Peyer's patch (tissue), 4 donors: ENCODE results near the gene HS2ST1. TPM values are rescaled to one million over a fixed set of nuclear protein-coding genes. Genes with fewer than 3 reads are reported as not detected.

ENCODE experiments used
- DNase-seq, 3 donors: peaks; one replicate each; pipeline ENCODE4 v3.0.0-alpha.2; 2017 to 2019
- H3K27ac ChIP-seq, 4 donors: fragments of 200-600 bp; sonication (generic); one replicate each; pipeline ENCODE4 v1.5.1; 2016 to 2019
- H3K27me3 ChIP-seq, 2 donors: fragments of 200-600 bp; sonication (generic); one replicate each; pipeline ENCODE4 v1.5.1; 2019
- H3K36me3 ChIP-seq, 3 donors: fragments of 200-600 bp; sonication (generic); one replicate each; pipeline ENCODE4 v1.5.1; 2016 to 2019
- H3K4me1 ChIP-seq, 4 donors: fragments of 200-600 bp; sonication (generic); one replicate each; pipeline ENCODE4 v1.5.1; 2016 to 2019
- H3K4me3 ChIP-seq, 4 donors: fragments of 200-600 bp; sonication (generic); 1 replicate in 3 of 4; 2 replicates in 1 of 4; pipeline ENCODE4 v1.5.1; 2016 to 2019; ENCODE audit warnings: mild to moderate bottlenecking in 1 of 4
- H3K9me3 ChIP-seq, 4 donors: fragments of 200-600 bp; sonication (generic); one replicate each; pipeline ENCODE4 v1.5.1; 2016 to 2019; ENCODE audit warnings: mild to moderate bottlenecking in 1 of 4
- CTCF ChIP-seq, 6 experiments: fragments of 450-650 bp in 4 of 6; fragments of 200-600 bp in 2 of 6; sonication (generic) in 1 of 6; IDR thresholded peaks; one replicate each; pipeline ENCODE4 v1.5.1; 2017 to 2019; ENCODE audit warnings: antibody characterized with exemption in 6 of 6, mild to moderate bottlenecking in 3 of 6, moderate library complexity in 1 of 6
- POLR2A ChIP-seq, 2 donors: fragments of 450-650 bp; IDR thresholded peaks; one replicate each; pipeline ENCODE4 v1.5.1; 2017; ENCODE audit warnings: antibody characterized with exemption in 2 of 2, mild to moderate bottlenecking in 2 of 2, moderate library complexity in 2 of 2
- total RNA-seq, 4 donors: library from RNA; depleted of rRNA; stranded (reverse); fragments of >200 nt; gene quantifications; one replicate each; pipeline ENCODE4 v1.1.0, GENCODE V29; 2016

HS2ST1 gene
- total RNA-seq, 4 donors from 2014 or later = 9.1 to 14.9 (median 10.3) TPM

- Histone ChIP-seq H3K9me3 (no peaks in the 10 kb centered on the region), H3K27ac (no peak overlapping the region), H3K4me1 (no peaks in the 10 kb centered on the region), H3K27me3 (no peaks in the 10 kb centered on the region), H3K4me3 (no peak overlapping the region), H3K36me3 (no peaks in the 10 kb centered on the region)
- TF ChIP-seq CTCF (IDR thresholded peaks at IDR 0.05) (no peak), POLR2A (IDR thresholded peaks at IDR 0.05) (no peak)
- DNase-seq = no peak
Measured at GRCh38 chr1:87094238-87094637, 179.8 kb downstream of the HS2ST1 start.

GRCh38 chr1:87100271-87100670, 185.8 kb downstream of the HS2ST1 start:
- Histone ChIP-seq H3K4me3 (no peak overlapping the region), H3K27ac (no peak overlapping the region), H3K27me3 (no peaks in the 10 kb centered on the region), H3K4me1 (no peaks in the 10 kb centered on the region), H3K36me3 (no peaks in the 10 kb centered on the region), H3K9me3 (peaks cover 0 to 6% (median 3%) of the 10 kb centered on the region in 4 donors)
- TF ChIP-seq POLR2A (IDR thresholded peaks at IDR 0.05) (no peak), CTCF (IDR thresholded peaks at IDR 0.05) (no peak)
- no peak for DNase-seq

- Histone ChIP-seq H3K27ac (no peak overlapping the region), H3K36me3 (no peaks in the 10 kb centered on the region), H3K27me3 (no peaks in the 10 kb centered on the region), H3K9me3 (peaks cover 0 to 6% (median 3%) of the 10 kb centered on the region in 4 donors), H3K4me3 (no peak overlapping the region), H3K4me1 (no peaks in the 10 kb centered on the region)
- DNase-seq = no peak
- TF ChIP-seq POLR2A (IDR thresholded peaks at IDR 0.05) (no peak), CTCF (IDR thresholded peaks at IDR 0.05) (no peak)
Measured at GRCh38 chr1:87103074-87103473, 188.6 kb downstream of the HS2ST1 start.

- Histone ChIP-seq H3K4me1 (no peaks in the 10 kb centered on the region), H3K36me3 (no peaks in the 10 kb centered on the region), H3K4me3 (no peak overlapping the region), H3K27me3 (no peaks in the 10 kb centered on the region), H3K27ac (no peak overlapping the region), H3K9me3 (peaks cover 0 to 6% (median 3%) of the 10 kb centered on the region in 4 donors)
- TF ChIP-seq CTCF (IDR thresholded peaks at IDR 0.05) (no peak), POLR2A (IDR thresholded peaks at IDR 0.05) (no peak)
- no peak for DNase-seq
Measured at GRCh38 chr1:87104140-87104539, 189.7 kb downstream of the HS2ST1 start.

GRCh38 chr1:87104945-87105344, 190.5 kb downstream of the HS2ST1 start:
- Histone ChIP-seq H3K27me3 (no peaks in the 10 kb centered on the region), H3K4me1 (no peaks in the 10 kb centered on the region), H3K27ac (no peak overlapping the region), H3K9me3 (peaks cover 0 to 6% (median 3%) of the 10 kb centered on the region in 4 donors), H3K36me3 (no peaks in the 10 kb centered on the region), H3K4me3 (no peak overlapping the region)
- TF ChIP-seq CTCF (IDR thresholded peaks at IDR 0.05) (no peak), POLR2A (IDR thresholded peaks at IDR 0.05) (no peak)
- no peak for DNase-seq

- H3K27ac ChIP-seq = no peak overlapping the region
Measured at GRCh38 chr1:87106144-87106543, 191.7 kb downstream of the HS2ST1 start.

More at GRCh38 chr1:87106144-87106543, 191.7 kb downstream of the HS2ST1 start:
- no peaks in the 10 kb centered on the region for H3K4me1 ChIP-seq
- no peaks in the 10 kb centered on the region for H3K36me3 ChIP-seq
- DNase-seq = no peak
- no peaks in the 10 kb centered on the region for H3K9me3 ChIP-seq
- H3K27me3 ChIP-seq = no peaks in the 10 kb centered on the region
- TF ChIP-seq POLR2A (IDR thresholded peaks at IDR 0.05) (no peak), CTCF (IDR thresholded peaks at IDR 0.05) (no peak)
- no peak overlapping the region for H3K4me3 ChIP-seq
